Gastroesophageal sphincter (tissue), 4 donors: ENCODE results near the gene CCDC106. TPM values are rescaled to one million over a fixed set of nuclear protein-coding genes. Genes with fewer than 3 reads are reported as not detected.
A peak's percentile ranks its signal among the peaks of the same experiment; 100 is the strongest.

Experiments
- ATAC-seq: fragments of 150-250 bp; one replicate; pipeline ENCODE4 v1.9.1; 2016; ENCODE audit warnings: mild to moderate bottlenecking, moderate library complexity
- H3K27ac ChIP-seq, 4 donors: fragments of 200-600 bp; sonication (generic) in 3 of 4; 1 replicate in 3 of 4; 2 replicates in 1 of 4; pipeline ENCODE4 v1.5.1; 2016 to 2019
- H3K27me3 ChIP-seq: fragments of 200-600 bp; sonication (generic); one replicate; pipeline ENCODE4 v1.5.1; 2019
- H3K36me3 ChIP-seq, 2 donors: fragments of 200-600 bp; sonication (generic); one replicate each; pipeline ENCODE4 v1.5.1; 2019; ENCODE audit warnings: control low read depth in 1 of 2
- H3K4me1 ChIP-seq, 3 donors: fragments of 200-600 bp; sonication (generic); 1 replicate in 2 of 3; 2 replicates in 1 of 3; pipeline ENCODE4 v1.5.1; 2016 to 2019; ENCODE audit warnings: control low read depth in 2 of 3
- H3K4me3 ChIP-seq, 2 donors: fragments of 200-600 bp; sonication (generic); one replicate each; pipeline ENCODE4 v1.5.1; 2019; ENCODE audit warnings: mild to moderate bottlenecking in 1 of 2, moderate library complexity in 1 of 2
- H3K9me3 ChIP-seq, 3 donors: fragments of 200-600 bp; sonication (generic); one replicate each; pipeline ENCODE4 v1.5.1; 2017 to 2019; ENCODE audit warnings: control low read depth in 2 of 3
- EP300 ChIP-seq: sonication (generic); formaldehyde crosslinking; IDR thresholded peaks from one replicate; pipeline ENCODE4 v1.6.1; 2017; ENCODE audit warnings: antibody characterized with exemption, mild to moderate bottlenecking
- POLR2A ChIP-seq, 2 donors: fragments of 450-650 bp; IDR thresholded peaks; one replicate each; pipeline ENCODE4 v1.6.1; 2017; ENCODE audit warnings: antibody characterized with exemption in 2 of 2, mild to moderate bottlenecking in 2 of 2, moderate library complexity in 1 of 2
- POLR2AphosphoS5 ChIP-seq: sonication (generic); formaldehyde crosslinking; IDR thresholded peaks from one replicate; pipeline ENCODE4 v1.6.1; 2017; ENCODE audit warnings: antibody characterized with exemption
- WGBS, 2 donors: methylation state at CpG; one replicate each; pipeline ENCODE4 v1.1.5; 2018; ENCODE audit warnings: low coverage in 1 of 2; 5-methylcytosine and 5-hydroxymethylcytosine counted together
- total RNA-seq, 4 donors: library from RNA; depleted of rRNA; stranded (reverse); fragments of >200 nt; gene quantifications; one replicate each; pipeline ENCODE4 v1.1.0, GENCODE V29; 2016
- TF ChIP-seq, protein P1 (sequence below), 4 experiments: fragments of 200-600 bp in 2 of 4; fragments of 450-650 bp in 2 of 4; sonication (generic) in 1 of 4; IDR thresholded peaks; one replicate each; pipeline ENCODE4 v1.5.1; 2017 to 2019; ENCODE audit warnings: antibody characterized with exemption in 4 of 4, mild to moderate bottlenecking in 2 of 4, moderate library complexity in 2 of 4

CCDC106 gene
- total RNA-seq, 4 donors from 2014 or later, result 11.4 to 28.5 (median 15.5) TPM

DNA sequence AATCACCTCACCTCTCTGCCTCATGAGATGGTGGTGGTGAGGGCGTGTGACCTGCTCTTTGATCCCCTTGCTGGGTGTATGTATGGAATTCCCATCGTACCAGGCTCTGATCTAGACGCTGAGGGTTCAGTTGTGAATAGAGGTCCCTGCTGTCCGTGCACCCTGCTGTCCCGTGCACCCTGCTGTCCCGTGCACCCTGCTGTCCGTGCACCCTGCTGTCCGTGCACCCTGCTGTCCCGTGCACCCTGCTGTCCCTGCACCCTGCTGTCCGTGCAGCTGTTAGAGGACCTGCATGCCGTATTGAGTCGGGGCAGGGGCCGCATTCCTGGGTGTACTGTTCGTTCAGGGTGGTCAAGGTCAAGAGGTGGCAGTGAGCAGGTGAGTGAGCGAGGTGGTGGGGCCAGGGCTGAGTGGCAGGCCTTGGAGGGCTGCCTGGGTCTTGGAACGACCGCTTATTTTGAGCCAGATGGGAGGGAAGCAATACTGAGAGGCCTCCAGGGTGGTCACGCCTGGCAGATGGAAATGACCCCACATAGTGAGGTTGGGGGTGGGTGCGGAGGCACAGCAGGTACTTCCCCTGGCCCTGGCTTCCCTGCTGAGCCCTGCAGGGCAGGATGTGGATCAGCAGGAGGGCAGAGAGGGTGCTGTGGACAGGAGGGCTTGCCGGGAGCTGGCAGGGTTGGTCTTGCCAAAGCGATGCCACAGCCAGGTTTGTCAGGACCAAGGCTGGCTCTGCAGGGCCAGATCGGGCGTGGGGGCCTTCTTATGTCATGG is 22.5 kb downstream of the CCDC106 start:
- Histone ChIP-seq H3K4me3 (no peak overlapping the region), H3K9me3 (no peaks in the 10 kb centered on the region), H3K27me3 (no peaks in the 10 kb centered on the region), H3K4me1 (peaks cover 0 to 41% (median 5%) of the 10 kb centered on the region in 3 donors), H3K36me3 (peaks cover 0 to 83% of the 10 kb centered on the region in 2 donors), H3K27ac (no peak overlapping the region)
- TF ChIP-seq EP300 (no peak), POLR2A (IDR thresholded peaks at IDR 0.05) (no peak), POLR2AphosphoS5 (no peak)
- TF ChIP-seq, protein P1, sequence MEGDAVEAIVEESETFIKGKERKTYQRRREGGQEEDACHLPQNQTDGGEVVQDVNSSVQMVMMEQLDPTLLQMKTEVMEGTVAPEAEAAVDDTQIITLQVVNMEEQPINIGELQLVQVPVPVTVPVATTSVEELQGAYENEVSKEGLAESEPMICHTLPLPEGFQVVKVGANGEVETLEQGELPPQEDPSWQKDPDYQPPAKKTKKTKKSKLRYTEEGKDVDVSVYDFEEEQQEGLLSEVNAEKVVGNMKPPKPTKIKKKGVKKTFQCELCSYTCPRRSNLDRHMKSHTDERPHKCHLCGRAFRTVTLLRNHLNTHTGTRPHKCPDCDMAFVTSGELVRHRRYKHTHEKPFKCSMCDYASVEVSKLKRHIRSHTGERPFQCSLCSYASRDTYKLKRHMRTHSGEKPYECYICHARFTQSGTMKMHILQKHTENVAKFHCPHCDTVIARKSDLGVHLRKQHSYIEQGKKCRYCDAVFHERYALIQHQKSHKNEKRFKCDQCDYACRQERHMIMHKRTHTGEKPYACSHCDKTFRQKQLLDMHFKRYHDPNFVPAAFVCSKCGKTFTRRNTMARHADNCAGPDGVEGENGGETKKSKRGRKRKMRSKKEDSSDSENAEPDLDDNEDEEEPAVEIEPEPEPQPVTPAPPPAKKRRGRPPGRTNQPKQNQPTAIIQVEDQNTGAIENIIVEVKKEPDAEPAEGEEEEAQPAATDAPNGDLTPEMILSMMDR (IDR thresholded peaks at IDR 0.05), result no peak
- ATAC-seq, result no peak
- WGBS, 2 donors, result 67 to 72% methylated on average over 11 to 13 of the region's 23 CpGs

DNA sequence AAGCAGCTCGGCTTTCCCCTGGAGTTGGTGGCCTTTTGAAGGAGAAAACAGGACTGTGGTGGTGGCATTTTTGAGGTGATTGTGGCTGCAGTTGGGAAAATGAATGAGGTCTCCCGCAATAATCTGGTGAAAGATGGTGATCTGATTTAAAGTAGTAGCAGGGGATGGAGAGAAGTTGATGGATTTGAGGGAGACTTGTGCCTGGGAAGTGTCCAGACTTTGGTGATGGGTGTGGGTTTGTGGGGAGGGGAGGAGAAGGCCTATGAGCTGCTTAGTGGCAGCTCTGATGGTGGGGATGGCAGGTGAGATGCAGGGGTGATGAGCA is 23.0 kb downstream of the CCDC106 start:
- Histone ChIP-seq H3K4me1 (peaks cover 0 to 46% (median 8%) of the 10 kb centered on the region in 3 donors), H3K36me3 (peaks cover 0 to 77% of the 10 kb centered on the region in 2 donors), H3K27ac (no peak overlapping the region), H3K27me3 (no peaks in the 10 kb centered on the region), H3K9me3 (no peaks in the 10 kb centered on the region), H3K4me3 (no peak overlapping the region)
- WGBS, 2 donors, result 50 to 100% methylated on average over 1 of the region's 2 CpGs
- TF ChIP-seq POLR2A (IDR thresholded peaks at IDR 0.05), result no peak
- TF ChIP-seq POLR2AphosphoS5, result no peak
- no peak for ATAC-seq

DNA sequence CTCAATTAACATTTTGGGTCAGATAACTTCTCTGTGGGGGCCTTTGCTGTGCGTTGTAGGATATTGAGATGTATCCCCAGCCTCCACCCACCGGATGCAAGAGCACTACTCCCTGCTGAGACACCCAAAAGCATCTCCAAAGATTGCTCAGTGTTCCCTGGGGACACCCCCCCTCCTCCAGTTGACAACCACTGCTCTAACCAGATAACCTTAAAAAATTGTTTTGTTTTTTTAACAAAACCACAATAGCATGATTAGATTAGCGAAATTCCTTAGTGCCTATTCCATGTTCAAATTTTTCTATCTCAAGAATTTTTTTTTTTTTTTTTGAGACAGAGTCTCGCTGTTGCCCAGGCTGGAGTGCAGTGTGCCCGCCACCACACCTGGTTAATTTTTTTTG is 24.4 kb downstream of the CCDC106 start:
- peaks cover 0 to 65% of the 10 kb centered on the region in 2 donors for H3K36me3 ChIP-seq
- TF ChIP-seq EP300 (no peak), POLR2AphosphoS5 (no peak), POLR2A (IDR thresholded peaks at IDR 0.05) (no peak)
- TF ChIP-seq, protein P1 (IDR thresholded peaks at IDR 0.05), result no peak
- H3K4me1 ChIP-seq, result peaks cover 0 to 49% (median 20%) of the 10 kb centered on the region in 3 donors
- no peaks in the 10 kb centered on the region for H3K27me3 ChIP-seq
- H3K9me3 ChIP-seq, result no peaks in the 10 kb centered on the region
- no peak overlapping the region for H3K4me3 ChIP-seq
- no peak for ATAC-seq
- no peak overlapping the region for H3K27ac ChIP-seq
- 60 to 78% methylated on average over 3 to 4 of the region's 5 CpGs for WGBS, 2 donors

DNA sequence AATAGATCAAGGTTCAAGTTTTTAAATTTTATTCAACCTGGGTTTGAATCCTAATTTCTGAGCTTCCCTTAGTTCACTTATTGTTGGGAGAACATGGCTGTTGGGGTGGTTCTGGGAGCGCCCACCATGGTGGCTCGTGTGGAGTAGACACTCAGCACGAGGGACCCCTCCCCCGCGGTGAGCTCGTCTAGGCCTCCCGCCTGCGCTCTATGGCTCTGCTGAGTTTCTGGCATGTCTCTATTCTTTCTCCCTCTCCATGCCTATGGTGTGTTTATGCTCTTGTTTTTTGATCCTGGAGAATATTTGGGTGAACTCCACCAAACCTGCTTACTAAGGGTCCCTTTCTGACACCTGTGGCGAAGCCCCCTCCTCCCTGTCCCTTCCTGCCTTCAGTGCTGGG is 25.5 kb downstream of the CCDC106 start:
- ATAC-seq, result no peak
- Histone ChIP-seq H3K4me3 (no peak overlapping the region), H3K27ac (peak overlapping the region in 2 of 4 donors; percentile 90 to 95), H3K9me3 (no peaks in the 10 kb centered on the region), H3K36me3 (peaks cover 0 to 65% of the 10 kb centered on the region in 2 donors), H3K27me3 (no peaks in the 10 kb centered on the region), H3K4me1 (peaks cover 0 to 59% (median 25%) of the 10 kb centered on the region in 3 donors)
- 70 to 87% methylated on average over 3 to 7 of the region's 9 CpGs for WGBS, 2 donors
- TF ChIP-seq POLR2A (IDR thresholded peaks at IDR 0.05), result no peak
- TF ChIP-seq POLR2AphosphoS5, result no peak
- TF ChIP-seq, protein P1 (IDR thresholded peaks at IDR 0.05), result no peak

DNA sequence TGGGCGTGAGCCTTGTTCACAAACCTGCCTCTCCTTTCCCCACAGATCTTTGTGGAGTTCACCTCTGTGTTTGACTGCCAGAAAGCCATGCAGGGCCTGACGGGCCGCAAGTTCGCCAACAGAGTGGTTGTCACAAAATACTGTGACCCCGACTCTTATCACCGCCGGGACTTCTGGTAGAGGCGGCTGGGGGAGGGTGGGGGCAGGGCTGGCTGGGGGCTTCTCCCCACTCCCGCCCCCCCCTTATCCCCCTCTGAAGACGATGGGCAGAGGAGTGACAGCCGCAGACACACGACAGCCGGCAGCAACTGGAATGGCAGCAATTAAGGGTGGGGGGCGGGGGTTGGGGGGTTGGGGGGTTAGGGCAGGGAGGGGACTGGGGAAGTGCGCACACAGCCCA is 25.9 kb downstream of the CCDC106 start:
- Histone ChIP-seq H3K27me3 (no peaks in the 10 kb centered on the region), H3K27ac (peak overlapping the region in 3 of 4 donors; percentile 90 to 95 (median 94)), H3K4me3 (no peak overlapping the region), H3K4me1 (peaks cover 0 to 64% (median 25%) of the 10 kb centered on the region in 3 donors), H3K9me3 (no peaks in the 10 kb centered on the region), H3K36me3 (peaks cover 0 to 65% of the 10 kb centered on the region in 2 donors)
- TF ChIP-seq POLR2AphosphoS5 (no peak), POLR2A (IDR thresholded peaks at IDR 0.05) (no peak), EP300 (no peak)
- 55% methylated on average over 2 of the region's 15 CpGs; no CpG with 5 or more reads in 1 of the 2 donors for WGBS, 2 donors
- ATAC-seq, result no peak

DNA sequence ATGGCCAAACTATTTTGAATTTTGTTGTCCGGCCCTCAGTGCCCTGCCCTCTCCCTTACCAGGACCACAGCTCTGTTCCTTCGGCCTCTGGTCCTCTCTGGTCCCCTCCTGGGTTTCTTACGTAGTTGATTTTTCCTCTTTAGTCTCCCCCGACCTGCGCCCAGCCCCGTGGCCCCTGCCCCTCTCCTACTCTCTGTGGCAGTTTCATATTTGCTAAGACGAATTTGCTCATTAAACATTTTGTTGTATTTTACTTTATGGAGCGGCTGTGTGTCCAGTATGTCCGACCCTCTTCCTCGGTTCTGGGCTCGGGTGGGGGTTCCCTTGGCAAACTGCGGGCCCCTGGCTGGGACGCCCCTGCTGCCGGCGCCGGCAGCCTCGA is 26.4 kb downstream of the CCDC106 start:
- peaks cover 0 to 65% of the 10 kb centered on the region in 2 donors for H3K36me3 ChIP-seq
- H3K9me3 ChIP-seq, result no peaks in the 10 kb centered on the region
- WGBS, 2 donors, result 17 to 20% methylated on average over 9 to 11 of the region's 17 CpGs
- H3K27ac ChIP-seq, result peak overlapping the region; percentile 41 to 95 (median 92)
- no peak for ATAC-seq
- no peak for TF ChIP-seq EP300
- no peak for TF ChIP-seq POLR2AphosphoS5
- TF ChIP-seq, protein P1 (IDR thresholded peaks at IDR 0.05), result no peak
- no peak for TF ChIP-seq POLR2A (IDR thresholded peaks at IDR 0.05)
- H3K4me1 ChIP-seq, result peaks cover 0 to 69% (median 25%) of the 10 kb centered on the region in 3 donors
- H3K4me3 ChIP-seq, result peak overlapping the region; percentile 72 to 98
- H3K27me3 ChIP-seq, result no peaks in the 10 kb centered on the region
